HL-60 (cell line): ENCODE measurements around the gene GRB7.

Experiments
- CTCF ChIP-seq: IDR thresholded peaks from one replicate; pipeline ENCODE4 v1.5.1; 2011; ENCODE audit warnings: low read length, control low read depth, inconsistent platforms; ENCODE audit not compliant: insufficient read depth
- GABPA ChIP-seq: IDR thresholded peaks from 2 replicates; pipeline ENCODE4 v1.6.1; 2012; ENCODE audit warnings: low read depth
- POLR2AphosphoS5 ChIP-seq: IDR thresholded peaks from 2 replicates; pipeline ENCODE4 v1.6.1; 2012; ENCODE audit warnings: low read depth
- TF ChIP-seq, protein P1 (sequence below): IDR thresholded peaks from 2 replicates; pipeline ENCODE4 v1.6.1; 2012; ENCODE audit warnings: low read depth; ENCODE audit not compliant: insufficient replicate concordance

GRCh38 chr17:39700148-39700987 is 37.4 kb upstream of the GRB7 start:
- TF ChIP-seq CTCF (no peak), POLR2AphosphoS5 (no peak), GABPA (no peak)
- TF ChIP-seq, protein P1, sequence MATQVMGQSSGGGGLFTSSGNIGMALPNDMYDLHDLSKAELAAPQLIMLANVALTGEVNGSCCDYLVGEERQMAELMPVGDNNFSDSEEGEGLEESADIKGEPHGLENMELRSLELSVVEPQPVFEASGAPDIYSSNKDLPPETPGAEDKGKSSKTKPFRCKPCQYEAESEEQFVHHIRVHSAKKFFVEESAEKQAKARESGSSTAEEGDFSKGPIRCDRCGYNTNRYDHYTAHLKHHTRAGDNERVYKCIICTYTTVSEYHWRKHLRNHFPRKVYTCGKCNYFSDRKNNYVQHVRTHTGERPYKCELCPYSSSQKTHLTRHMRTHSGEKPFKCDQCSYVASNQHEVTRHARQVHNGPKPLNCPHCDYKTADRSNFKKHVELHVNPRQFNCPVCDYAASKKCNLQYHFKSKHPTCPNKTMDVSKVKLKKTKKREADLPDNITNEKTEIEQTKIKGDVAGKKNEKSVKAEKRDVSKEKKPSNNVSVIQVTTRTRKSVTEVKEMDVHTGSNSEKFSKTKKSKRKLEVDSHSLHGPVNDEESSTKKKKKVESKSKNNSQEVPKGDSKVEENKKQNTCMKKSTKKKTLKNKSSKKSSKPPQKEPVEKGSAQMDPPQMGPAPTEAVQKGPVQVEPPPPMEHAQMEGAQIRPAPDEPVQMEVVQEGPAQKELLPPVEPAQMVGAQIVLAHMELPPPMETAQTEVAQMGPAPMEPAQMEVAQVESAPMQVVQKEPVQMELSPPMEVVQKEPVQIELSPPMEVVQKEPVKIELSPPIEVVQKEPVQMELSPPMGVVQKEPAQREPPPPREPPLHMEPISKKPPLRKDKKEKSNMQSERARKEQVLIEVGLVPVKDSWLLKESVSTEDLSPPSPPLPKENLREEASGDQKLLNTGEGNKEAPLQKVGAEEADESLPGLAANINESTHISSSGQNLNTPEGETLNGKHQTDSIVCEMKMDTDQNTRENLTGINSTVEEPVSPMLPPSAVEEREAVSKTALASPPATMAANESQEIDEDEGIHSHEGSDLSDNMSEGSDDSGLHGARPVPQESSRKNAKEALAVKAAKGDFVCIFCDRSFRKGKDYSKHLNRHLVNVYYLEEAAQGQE, result no peak
